GM19025 (cell line): ENCODE measurements around the gene CAMKK1.
"Not testable (repeated sequence)": the region's sequence is repeated elsewhere in the genome, so short reads cannot be mapped to it uniquely, and the experiment has no call there.

ENCODE experiments used
- ATAC-seq: cut with Tn5 transposase; IDR thresholded peaks from one replicate; pipeline ENCODE4 v1.9.1; 2021; ENCODE audit warnings: mild to moderate bottlenecking, low read depth, moderate library complexity; ENCODE audit not compliant: unreplicated experiment

CAMKK1 gene

DNA sequence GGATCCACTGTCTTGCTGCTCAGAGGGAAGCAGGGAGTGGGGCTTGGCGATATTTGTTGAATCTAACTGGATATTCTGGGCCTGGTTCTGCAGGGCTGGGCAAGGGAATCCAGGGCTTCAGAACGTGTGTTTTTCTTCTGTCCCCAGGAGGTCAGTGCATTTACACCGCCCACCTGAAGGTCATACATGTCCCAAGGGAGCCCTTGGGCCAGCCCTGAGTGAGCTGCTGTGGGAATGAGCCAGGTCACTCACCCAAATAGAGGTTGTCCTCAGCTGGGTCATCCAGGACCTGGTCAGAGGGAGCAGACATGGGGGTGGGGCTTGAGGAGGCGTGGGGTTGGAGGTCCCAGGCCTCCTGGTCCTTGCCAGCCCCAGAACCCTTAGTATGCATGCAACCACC, 10.6 kb downstream of the CAMKK1 start:
- ATAC-seq = no peak

DNA sequence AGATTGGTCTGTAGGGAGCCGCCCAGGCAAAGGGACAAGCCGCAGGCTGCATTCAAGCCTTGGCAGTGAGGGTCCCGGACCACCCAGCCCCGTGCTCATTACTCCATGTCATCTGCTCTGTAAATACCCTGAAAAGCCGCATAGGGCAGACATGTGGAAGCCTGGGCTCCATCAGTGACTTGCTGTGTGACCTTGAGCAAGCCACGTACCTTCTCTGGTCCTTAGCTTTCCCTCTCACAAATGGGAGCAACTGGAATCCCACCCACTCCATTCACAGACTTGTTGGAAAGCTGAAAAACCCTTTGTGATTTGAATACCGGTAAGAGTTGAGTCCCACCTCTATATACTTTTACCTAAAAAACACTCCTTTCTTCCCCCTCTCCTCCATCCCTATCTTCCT, 11.9 kb downstream of the CAMKK1 start:
- ATAC-seq = no peak

DNA sequence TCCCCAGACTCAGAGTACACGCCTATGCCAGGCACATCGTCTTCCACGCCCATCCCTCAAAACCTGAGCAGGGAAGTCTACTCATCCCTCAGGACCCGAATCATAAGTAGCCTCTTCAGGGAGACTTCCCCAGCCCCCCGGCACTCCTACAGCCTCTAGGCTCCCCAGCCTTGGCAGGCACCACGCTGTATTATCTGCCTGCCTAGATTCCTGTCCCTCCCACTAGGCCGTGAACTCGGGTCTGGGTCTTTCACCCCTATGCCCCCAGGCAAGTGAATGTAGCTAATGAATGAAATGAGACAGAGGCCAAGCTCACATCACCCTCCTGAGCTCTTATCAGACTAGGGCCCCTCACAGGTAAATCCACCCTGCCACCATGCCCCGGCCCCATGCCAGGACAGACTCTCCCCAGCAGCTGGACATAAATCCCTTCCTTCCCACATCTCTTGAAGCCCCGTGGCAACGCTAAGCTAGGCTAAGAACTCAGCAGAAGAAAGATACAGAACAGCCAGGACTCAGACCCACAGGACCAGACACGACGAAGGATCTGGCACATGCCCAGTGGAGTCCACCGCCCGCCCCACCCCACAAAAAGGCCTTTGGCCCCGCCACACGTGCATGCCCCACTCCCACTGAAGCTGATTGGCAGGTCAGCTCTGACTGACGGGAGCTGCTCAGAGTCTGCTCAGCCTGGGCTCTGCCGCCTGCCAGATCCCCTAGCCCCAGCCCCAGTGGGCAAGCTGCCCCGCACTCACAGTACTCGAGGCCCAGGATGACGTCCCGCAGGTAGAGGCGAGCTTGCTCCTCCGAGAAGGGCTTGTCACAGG, 13.0 kb downstream of the CAMKK1 start:
- no peak for ATAC-seq

GRCh38 chr17:3879186-3879585, 13.7 kb downstream of the CAMKK1 start:
- no peak for ATAC-seq

DNA sequence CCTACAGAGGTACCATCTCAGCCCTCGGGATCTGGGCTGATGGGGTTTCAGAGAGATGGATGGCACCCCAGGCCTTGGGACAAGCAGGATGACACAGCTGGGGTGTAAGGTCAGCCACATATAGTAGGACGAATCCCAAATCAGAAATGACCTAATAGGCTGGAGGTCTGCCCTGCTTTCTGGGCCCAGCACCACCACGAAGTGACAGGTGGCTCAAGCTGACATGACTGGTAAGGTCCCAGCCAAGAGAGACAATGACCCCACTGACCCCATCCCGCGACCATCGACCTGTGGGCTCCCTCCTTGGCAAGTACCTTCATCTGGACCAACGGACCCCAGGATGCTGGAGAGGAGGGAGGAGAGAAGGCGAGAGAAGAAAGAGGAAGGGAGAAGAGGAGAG, 15.6 kb downstream of the CAMKK1 start:
- no peak for ATAC-seq

DNA sequence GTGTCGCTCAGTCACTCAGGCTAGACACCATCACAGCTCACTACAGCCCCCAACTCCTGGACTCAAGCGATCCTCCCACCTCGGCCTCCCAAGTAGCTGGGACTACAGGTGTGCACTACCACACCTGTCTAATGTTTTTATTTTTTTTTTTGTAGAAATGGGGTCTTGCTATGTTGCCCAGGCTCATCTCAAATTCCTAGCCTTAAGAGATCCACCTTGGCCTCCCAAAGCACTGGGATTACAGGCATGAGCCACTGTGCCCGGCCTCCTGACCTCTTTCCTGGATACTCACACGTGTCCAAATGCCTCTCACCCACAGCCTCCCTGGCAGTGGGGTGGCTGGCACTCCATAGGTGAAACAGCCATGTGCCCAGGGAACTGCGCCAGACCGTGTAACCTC, 17.5 kb downstream of the CAMKK1 start:
- no peak for ATAC-seq

DNA sequence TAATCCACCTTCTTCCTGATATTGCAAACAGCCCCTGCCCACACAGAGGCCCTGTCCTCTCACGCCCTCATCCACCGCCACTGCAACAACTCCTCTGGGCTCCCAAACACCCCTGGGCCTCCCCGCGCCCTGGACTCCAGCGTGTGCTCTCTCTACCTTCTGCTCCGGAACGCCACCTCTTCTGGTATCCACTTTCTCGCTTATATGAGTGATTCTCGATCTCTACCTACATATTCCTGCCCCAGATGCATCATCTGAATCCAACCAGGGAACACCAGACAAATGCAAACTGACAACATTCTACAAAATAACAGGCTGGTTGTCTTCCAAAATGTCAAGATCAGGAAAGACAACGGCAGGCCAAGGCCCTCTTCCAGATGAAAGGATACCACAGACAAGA, 19.0 kb downstream of the CAMKK1 start:
- no peak for ATAC-seq

DNA sequence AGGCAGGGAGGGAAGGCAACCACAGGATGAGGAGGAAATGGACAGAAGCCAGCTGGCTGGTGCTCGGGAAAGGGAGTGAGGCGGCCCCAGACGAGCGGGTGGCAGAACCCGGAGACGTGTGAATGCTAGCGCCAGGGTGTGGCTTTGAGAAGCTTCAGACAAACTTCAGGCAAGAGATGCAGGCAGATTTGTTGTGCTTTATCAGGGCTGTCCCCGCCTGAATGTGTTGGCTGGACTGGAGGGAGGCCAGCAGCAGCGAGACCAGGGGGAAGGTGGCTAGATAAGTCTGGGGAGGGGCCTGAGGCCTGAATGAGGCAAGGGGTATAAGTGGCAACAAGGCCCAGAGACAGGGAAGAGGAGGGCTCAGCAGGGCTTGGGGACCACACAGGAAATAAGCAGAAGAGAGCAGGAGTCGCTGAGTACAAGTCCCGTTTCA, 22.0 kb downstream of the CAMKK1 start:
- no peak for ATAC-seq

DNA sequence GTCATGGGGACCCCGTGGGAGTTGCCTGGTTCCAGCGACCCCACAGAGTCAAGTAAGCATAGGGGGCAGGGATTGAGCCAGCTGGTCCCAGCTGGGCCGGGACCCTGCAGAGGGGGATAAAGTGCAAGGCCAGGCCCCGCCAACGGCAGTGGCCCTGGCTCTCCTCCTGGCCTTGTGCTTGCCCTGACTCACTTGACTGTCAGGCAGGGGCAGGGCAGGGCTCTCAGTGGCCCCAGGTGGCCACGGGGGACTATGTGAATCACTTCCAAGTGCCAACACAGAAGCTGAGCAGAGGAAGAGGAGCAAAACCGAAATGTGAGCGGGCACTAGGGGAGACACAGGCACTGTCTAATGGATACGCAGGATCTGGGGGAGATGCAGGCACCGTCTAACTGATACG, 25.2 kb downstream of the CAMKK1 start:
- no peak for ATAC-seq

DNA sequence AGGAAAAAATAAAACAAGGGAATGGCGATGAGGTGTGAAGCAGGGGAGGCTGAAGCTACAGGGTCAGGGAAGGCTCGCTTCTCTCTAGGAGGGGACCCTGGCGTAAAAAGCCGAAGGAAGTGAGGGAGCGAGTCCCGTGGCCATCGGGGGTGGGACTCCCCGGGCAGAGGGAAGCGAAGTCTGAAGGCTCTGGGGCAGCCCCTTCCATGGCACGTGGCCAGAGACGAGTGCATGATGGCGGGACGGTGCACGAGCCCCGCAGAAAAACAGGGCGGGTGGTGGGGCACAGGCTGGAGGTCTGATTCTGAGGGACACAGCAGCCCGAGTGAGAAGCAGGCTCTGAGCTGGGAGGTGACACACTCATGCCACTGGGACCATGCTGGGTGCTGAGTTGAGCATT, 25.7 kb downstream of the CAMKK1 start:
- ATAC-seq = no peak

DNA sequence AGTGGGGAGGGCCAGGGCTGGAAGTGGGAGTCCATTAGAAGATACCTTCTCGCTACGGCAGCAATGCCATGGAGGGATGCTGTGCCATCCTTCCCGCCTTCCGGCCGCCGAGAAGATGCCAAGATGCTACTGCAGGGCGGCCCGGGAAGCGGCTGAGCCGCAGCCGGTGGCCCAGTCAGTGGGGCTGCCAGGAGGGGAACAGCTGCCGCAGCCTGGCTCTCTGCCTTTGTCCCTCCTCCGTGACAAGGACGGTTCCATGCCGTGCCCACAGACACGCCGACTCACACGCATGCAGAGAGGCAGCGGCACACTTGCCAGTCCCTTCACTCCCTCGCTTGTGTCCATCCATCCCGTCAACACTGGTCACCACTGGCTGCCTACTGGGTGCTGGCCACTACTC, 26.6 kb downstream of the CAMKK1 start:
- no peak for ATAC-seq

GRCh38 chr17:3865176-3865575, 27.7 kb downstream of the CAMKK1 start:
- no peak for ATAC-seq

GRCh38 chr17:3864534-3864933, 28.3 kb downstream of the CAMKK1 start:
- no peak for ATAC-seq

DNA sequence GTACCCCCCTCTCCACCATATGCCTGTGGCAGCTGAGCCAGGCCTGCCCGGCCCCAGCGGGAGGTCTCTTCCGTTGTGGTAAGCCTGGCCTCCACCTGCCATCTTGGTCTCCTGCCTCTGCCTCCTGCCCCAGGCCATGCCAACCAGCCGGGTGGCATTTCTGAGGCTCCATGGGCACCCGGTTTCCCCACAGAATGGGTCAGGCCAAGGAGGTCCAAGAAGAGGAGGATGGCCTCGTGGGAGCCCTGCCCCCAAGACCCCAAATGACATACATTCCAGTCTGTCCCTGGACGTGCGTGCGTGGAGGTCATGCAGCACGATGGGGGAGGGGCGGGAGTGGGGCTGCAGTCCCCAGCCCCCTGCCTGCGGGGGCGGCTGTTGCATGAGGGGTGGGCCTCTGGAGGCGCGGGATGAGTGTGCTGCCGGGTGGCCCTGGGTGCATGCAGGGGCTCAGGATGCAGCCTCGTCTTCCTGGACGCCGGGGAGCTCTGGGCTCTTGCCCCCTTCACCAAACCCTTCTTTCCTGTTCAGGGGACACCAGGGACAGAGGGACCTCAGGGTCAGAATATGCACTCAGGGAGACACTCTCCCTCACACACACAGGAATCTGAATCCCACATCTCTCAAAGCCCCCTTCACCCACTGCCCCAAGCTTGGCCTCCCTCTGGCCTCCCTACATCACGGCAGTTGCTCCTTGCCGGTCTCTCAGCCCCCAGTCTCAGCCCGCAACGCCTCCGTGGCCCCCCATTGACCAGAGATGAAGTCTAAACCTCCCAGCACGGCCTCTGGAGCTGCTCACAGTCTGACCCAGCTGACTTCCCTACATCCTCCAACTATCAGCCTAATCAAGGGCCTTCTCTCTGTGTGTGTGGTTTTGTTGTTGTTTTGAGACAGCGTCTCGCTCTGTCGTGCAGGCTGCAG, 30.8 kb downstream of the CAMKK1 start:
- no peak for ATAC-seq

GRCh38 chr17:3860939-3861700, 31.7 kb downstream of the CAMKK1 start:
- ATAC-seq = no peak

GRCh38 chr17:3859940-3860339, 32.9 kb downstream of the CAMKK1 start:
- ATAC-seq = no peak

DNA sequence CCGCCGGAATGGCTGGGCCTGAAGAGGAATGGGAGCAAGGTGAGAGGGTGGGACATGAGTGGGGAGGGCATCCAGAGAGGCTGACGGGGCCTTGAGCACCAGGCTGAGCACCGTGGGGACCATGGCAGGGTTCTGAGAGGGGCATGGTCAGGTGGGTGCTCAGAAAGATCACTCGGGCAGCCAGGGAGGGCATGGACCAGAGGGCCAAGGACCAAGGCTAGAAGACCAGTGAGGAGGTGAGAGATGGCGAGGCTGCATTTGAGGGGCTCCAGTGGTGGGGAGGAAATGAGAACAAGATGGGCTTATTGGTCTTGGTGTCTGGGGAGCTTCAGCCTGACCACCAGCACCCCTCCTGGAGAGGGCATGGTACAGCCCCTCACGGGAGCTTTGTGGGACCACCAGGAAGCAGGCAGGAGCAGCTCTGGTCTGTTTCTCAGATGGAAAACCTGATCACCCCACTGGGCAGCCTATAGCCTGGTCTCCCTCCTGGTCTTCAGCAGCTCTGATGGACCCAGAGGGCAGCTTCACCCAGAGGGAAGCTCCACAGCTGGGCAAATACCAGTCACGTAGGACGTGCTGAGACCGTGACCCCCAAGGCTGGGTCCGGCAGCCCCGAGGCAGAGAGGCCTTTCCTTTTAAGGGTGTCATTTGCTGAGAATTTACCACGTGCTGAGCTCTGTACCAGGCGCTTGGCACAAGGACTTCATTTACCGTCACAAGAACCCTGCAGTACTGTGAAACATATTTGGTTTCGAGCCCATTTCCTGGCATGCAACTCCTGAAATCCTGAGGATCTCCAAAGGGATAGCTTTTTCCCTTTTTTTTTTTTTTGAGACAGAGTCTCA, 35.4 kb downstream of the CAMKK1 start:
- ATAC-seq = no peak

- ATAC-seq = not testable (repeated sequence)
These were observed 38.6 kb downstream of the CAMKK1 start for GRCh38 chr17:3854204-3854603.

DNA sequence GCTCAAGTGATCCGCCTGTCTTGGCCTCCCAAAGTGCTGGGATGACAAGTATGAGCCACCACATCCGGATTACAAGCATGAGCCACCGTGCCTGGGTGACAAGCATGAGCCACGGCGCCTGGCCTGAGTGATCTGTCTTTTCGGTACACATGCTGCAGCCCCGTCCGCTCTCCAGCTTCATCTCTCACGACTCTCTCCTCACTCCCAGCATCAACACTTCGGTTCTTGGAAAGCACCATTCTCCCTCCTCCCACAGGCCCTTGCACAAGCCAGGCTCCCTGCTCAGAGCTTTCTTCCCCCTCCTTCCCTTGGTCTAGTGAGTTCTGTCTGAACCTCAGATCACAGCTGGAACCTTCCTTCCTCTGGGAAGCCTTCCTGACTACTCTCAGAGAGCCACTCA, 40.3 kb downstream of the CAMKK1 start:
- no peak for ATAC-seq
